GM12892 (cell line): ENCODE results near the gene LRRC37A2.
"Not testable (repeated sequence)": the region's sequence is repeated elsewhere in the genome, so short reads cannot be mapped to it uniquely, and the experiment has no call there.

ENCODE experiments used
- POLR2A ChIP-seq: IDR thresholded peaks from 2 replicates; pipeline ENCODE4 v1.6.1; 2011; ENCODE audit warnings: low read depth, low read length, control low read depth
- POLR2AphosphoS5 ChIP-seq: IDR thresholded peaks from 2 replicates; pipeline ENCODE4 v1.6.1; 2011; ENCODE audit warnings: low read depth, low read length, control low read depth

GRCh38 chr17:46478823-46479222 lies 33.4 kb upstream of the LRRC37A2 start:
- not testable (repeated sequence) for TF ChIP-seq POLR2A, POLR2AphosphoS5
